NT2/D1 (cell line): ENCODE measurements around the gene CIAO2B.

Source experiments
- SUZ12 ChIP-seq: IDR thresholded peaks from 2 replicates; pipeline ENCODE4 v1.6.1; 2011; ENCODE audit not compliant: insufficient read length, insufficient read depth; ENCODE audit errors: extremely low read depth
- YY1 ChIP-seq: IDR thresholded peaks from 2 replicates; pipeline ENCODE4 v1.6.1; 2011; ENCODE audit not compliant: insufficient read length, insufficient read depth

DNA sequence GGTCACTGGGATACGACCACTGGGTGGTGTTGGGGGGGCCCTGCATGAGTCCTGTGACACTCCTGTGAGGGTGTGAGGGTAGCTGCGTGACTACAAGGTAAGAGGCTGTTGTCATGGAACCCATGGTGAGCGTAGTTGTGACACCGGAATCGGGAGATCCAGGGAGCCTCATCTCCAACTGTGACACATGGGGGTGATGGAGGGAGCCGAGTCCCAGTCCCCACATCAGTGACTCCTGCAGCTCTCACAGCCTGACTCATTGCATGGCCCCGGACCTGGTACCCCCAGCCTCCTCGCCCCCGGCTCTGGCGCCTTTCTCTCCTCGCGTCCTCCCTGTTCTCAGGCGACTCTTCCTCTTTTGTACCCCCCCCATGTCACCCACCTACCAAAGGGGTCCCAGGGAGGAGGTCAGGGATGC lies 29.8 kb downstream of the CIAO2B start:
- TF ChIP-seq SUZ12 = no peak
- TF ChIP-seq YY1 = no peak
